ENCODE results near the gene RFPL3.
"Not testable (repeated sequence)": the region's sequence is repeated elsewhere in the genome, so short reads cannot be mapped to it uniquely, and the experiment has no call there.

The RFPL3 gene

GRCh38 chr22:32354360-32355351 lies 3.0 kb upstream of the RFPL3 start:
- DNase-seq: no peak

- no peak for DNase-seq
Observed at GRCh38 chr22:32355760-32356159, 1.9 kb upstream of the RFPL3 start.

GRCh38 chr22:32360096-32360495 lies 2.4 kb downstream of the RFPL3 start:
- DNase-seq: not testable (repeated sequence)

- DNase-seq: no peak
Observed at GRCh38 chr22:32361257-32361656, 3.6 kb downstream of the RFPL3 start.

GRCh38 chr22:32364210-32364609 lies 6.5 kb downstream of the RFPL3 start:
- no peak for DNase-seq

- no peak for DNase-seq
Observed at GRCh38 chr22:32375678-32376450, 18.2 kb downstream of the RFPL3 start.

GRCh38 chr22:32376681-32377080 lies 19.0 kb downstream of the RFPL3 start:
- no peak for DNase-seq

- no peak for DNase-seq
Observed at GRCh38 chr22:32378707-32379272, 21.1 kb downstream of the RFPL3 start.

- DNase-seq: no peak
Observed at GRCh38 chr22:32380991-32381390, 23.3 kb downstream of the RFPL3 start.

GRCh38 chr22:32385681-32386080 lies 28.0 kb downstream of the RFPL3 start:
- no peak for DNase-seq

- no peak for DNase-seq
Observed at GRCh38 chr22:32389685-32390084, 32.0 kb downstream of the RFPL3 start.

GRCh38 chr22:32395107-32395506 lies 37.4 kb downstream of the RFPL3 start:
- no peak for DNase-seq

GRCh38 chr22:32396255-32396654 lies 38.6 kb downstream of the RFPL3 start:
- no peak for DNase-seq

- no peak for DNase-seq
Observed at GRCh38 chr22:32396746-32397145, 39.1 kb downstream of the RFPL3 start.

GRCh38 chr22:32401486-32401885 lies 43.8 kb downstream of the RFPL3 start:
- no peak for DNase-seq

- DNase-seq: no peak
Observed at GRCh38 chr22:32404021-32404420, 46.4 kb downstream of the RFPL3 start.

GRCh38 chr22:32407312-32407711 lies 49.6 kb downstream of the RFPL3 start:
- no peak for DNase-seq

- DNase-seq: no peak
Observed at GRCh38 chr22:32407936-32408335, 50.3 kb downstream of the RFPL3 start.

- DNase-seq: no peak
Observed at GRCh38 chr22:32409977-32410376, 52.3 kb downstream of the RFPL3 start.

GRCh38 chr22:32410459-32410858 lies 52.8 kb downstream of the RFPL3 start:
- DNase-seq: no peak
